ENCODE results near the gene STH. TPM values are rescaled to one million over a fixed set of nuclear protein-coding genes. Genes with fewer than 3 reads are reported as not detected.

Gene STH, protein sequence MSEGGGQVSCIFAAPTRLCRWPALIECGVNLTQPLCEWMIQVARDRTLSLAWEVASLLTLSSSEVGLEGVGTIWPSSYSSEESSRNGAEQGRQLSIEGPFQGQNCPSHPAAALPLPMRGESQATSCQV
- total RNA-seq (not detected), polyA plus RNA-seq (not detected)
- long read RNA-seq, donor 1 = 0 reads
- long read RNA-seq, donor 2 = 0 reads

- WGBS, 2 donors = 81 to 82% methylated on average over 8 of the region's 8 CpGs
- DNase-seq (no peak), ATAC-seq (ENCODE audit: low FRiP score) (no peak)
- intact Hi-C loops (cut with DNase I) = no loop called here
- H3K4me1 ChIP-seq (ENCODE audit: control insufficient read depth in 1 of 2, insufficient read depth in 2 of 2, low read length in 2 of 2) = no peaks in the 10 kb centered on the region
- no peaks in the 10 kb centered on the region for H3K36me3 ChIP-seq (ENCODE audit: control insufficient read depth in 1 of 2, insufficient read depth in 2 of 2, low read length in 1 of 2)
- H3K27me3 ChIP-seq (ENCODE audit: control insufficient read depth in 1 of 2, insufficient read depth in 2 of 2, low read length in 1 of 2) = no peaks in the 10 kb centered on the region
- H3K9me3 ChIP-seq (ENCODE audit: control insufficient read depth, low read length) = no peaks in the 10 kb centered on the region
- H3K4me3 ChIP-seq (ENCODE audit: low read length in 2 of 2) = no peak within 1 kb of the TSS
- H3K27ac ChIP-seq (ENCODE audit: low read depth in 1 of 2, low read length in 2 of 2) = no peak within 1 kb of the TSS
Measured at GRCh38 chr17:45998987-45999899, at the start of gene STH. Gene STH, plus strand, starts transcription at chr17:45999250. Its CDS starts 30 bp downstream, at chr17:45999280.

GRCh38 chr17:45949755-45950320 lies 49.2 kb upstream of the STH start:
- no peak overlapping the region for H3K4me3 ChIP-seq (ENCODE audit: low read length in 2 of 2)
- intact Hi-C loops (cut with DNase I) = loop anchor here (10.0 kb wide), 1 partner anchor 55 kb away; the partner anchor contains the start of gene MAPT (in 2 of the 2)
- H3K9me3 ChIP-seq (ENCODE audit: control insufficient read depth, low read length) = no peaks in the 10 kb centered on the region
- no peaks in the 10 kb centered on the region for H3K4me1 ChIP-seq (ENCODE audit: control insufficient read depth in 1 of 2, insufficient read depth in 2 of 2, low read length in 2 of 2)
- DNase-seq = no peak
- WGBS, 2 donors = 87 to 91% methylated on average over 9 of the region's 9 CpGs
- no peak overlapping the region for H3K27ac ChIP-seq (ENCODE audit: low read depth in 1 of 2, low read length in 2 of 2)
- no peaks in the 10 kb centered on the region for H3K36me3 ChIP-seq (ENCODE audit: control insufficient read depth in 1 of 2, insufficient read depth in 2 of 2, low read length in 1 of 2)
- H3K27me3 ChIP-seq (ENCODE audit: control insufficient read depth in 1 of 2, insufficient read depth in 2 of 2, low read length in 1 of 2) = no peaks in the 10 kb centered on the region
- ATAC-seq (ENCODE audit: low FRiP score) = no peak

DNA sequence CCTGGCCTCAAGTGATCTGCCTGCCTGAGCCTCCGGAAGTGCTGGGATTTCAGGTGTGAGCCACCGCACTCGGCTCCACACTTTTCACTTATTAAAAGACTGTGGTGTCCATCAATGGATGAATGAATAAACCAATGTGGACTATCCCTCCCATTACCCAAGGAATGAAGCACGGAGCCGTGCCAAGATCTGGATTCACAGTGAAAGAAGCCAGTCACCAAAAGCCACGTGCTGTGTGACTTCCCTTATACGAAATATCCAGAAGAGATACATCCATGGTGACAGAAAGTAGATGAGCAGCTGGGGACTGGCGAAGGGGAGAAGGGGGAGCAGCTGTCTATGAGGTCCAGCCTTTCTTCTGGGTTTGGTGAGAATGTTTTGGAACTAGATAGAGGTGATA lies 48.2 kb upstream of the STH start:
- Histone ChIP-seq H3K27me3 (ENCODE audit: control insufficient read depth in 1 of 2, insufficient read depth in 2 of 2, low read length in 1 of 2) (no peaks in the 10 kb centered on the region), H3K27ac (ENCODE audit: low read depth in 1 of 2, low read length in 2 of 2) (no peak overlapping the region), H3K9me3 (ENCODE audit: control insufficient read depth, low read length) (no peaks in the 10 kb centered on the region), H3K36me3 (ENCODE audit: control insufficient read depth in 1 of 2, insufficient read depth in 2 of 2, low read length in 1 of 2) (no peaks in the 10 kb centered on the region), H3K4me3 (ENCODE audit: low read length in 2 of 2) (no peak overlapping the region), H3K4me1 (ENCODE audit: control insufficient read depth in 1 of 2, insufficient read depth in 2 of 2, low read length in 2 of 2) (no peaks in the 10 kb centered on the region)
- DNase-seq = no peak
- intact Hi-C loops (cut with DNase I) = no loop called here
- ATAC-seq (ENCODE audit: low FRiP score) = no peak
- 81 to 85% methylated on average over 8 of the region's 8 CpGs for WGBS, 2 donors

DNA sequence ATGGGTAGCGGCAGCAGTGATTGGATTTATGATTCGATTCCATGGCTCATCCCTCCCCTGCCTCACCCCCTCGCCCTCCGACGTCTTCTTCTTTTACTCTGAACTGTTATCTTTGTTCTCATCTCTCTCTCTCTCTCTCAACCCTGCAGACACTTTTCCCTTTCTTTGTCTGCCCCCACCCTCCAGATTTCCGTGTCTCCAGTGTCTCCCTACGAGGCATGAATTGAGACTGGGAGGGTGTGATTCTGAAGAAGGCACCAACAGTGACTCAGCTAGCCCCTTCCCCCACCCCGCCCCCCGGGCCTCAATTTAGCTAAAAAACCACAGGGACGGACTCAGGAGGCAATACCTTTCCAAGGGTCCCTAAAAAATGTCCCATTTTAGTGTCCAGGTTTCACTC lies 47.6 kb upstream of the STH start:
- H3K9me3 ChIP-seq (ENCODE audit: control insufficient read depth, low read length) = no peaks in the 10 kb centered on the region
- 80 to 82% methylated on average over 10 of the region's 10 CpGs for WGBS, 2 donors
- H3K27ac ChIP-seq (ENCODE audit: low read depth in 1 of 2, low read length in 2 of 2) = no peak overlapping the region
- H3K36me3 ChIP-seq (ENCODE audit: control insufficient read depth in 1 of 2, insufficient read depth in 2 of 2, low read length in 1 of 2) = no peaks in the 10 kb centered on the region
- H3K27me3 ChIP-seq (ENCODE audit: control insufficient read depth in 1 of 2, insufficient read depth in 2 of 2, low read length in 1 of 2) = no peaks in the 10 kb centered on the region
- H3K4me1 ChIP-seq (ENCODE audit: control insufficient read depth in 1 of 2, insufficient read depth in 2 of 2, low read length in 2 of 2) = no peaks in the 10 kb centered on the region
- ATAC-seq (ENCODE audit: low FRiP score) (no peak), DNase-seq (no peak)
- no peak overlapping the region for H3K4me3 ChIP-seq (ENCODE audit: low read length in 2 of 2)
- intact Hi-C loops (cut with DNase I) = no loop called here

DNA sequence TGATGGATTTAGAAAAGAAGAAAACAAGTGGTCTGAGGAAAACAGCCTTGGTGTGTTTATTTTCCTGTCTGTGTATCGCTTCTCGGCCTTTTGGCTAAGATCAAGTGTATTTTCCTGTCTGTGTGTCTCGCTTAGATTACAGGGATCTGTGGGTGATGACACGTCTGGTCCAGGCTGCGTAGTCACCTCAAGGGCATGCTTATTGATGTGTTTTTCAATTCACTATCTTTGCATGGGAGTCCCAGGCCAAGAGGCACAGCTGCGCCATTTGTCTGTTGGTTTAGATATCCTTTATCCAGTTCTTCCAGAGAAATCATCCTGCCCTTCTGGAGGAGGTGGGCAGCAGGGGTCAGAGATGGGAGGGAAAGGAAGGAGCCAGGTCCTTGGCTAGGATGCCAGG lies 47.1 kb upstream of the STH start:
- Histone ChIP-seq H3K27me3 (ENCODE audit: control insufficient read depth in 1 of 2, insufficient read depth in 2 of 2, low read length in 1 of 2) (no peaks in the 10 kb centered on the region), H3K36me3 (ENCODE audit: control insufficient read depth in 1 of 2, insufficient read depth in 2 of 2, low read length in 1 of 2) (no peaks in the 10 kb centered on the region), H3K4me3 (ENCODE audit: low read length in 2 of 2) (no peak overlapping the region), H3K4me1 (ENCODE audit: control insufficient read depth in 1 of 2, insufficient read depth in 2 of 2, low read length in 2 of 2) (no peaks in the 10 kb centered on the region), H3K9me3 (ENCODE audit: control insufficient read depth, low read length) (no peaks in the 10 kb centered on the region), H3K27ac (ENCODE audit: low read depth in 1 of 2, low read length in 2 of 2) (no peak overlapping the region)
- 92 to 93% methylated on average over 6 of the region's 6 CpGs for WGBS, 2 donors
- DNase-seq (no peak), ATAC-seq (ENCODE audit: low FRiP score) (no peak)
- intact Hi-C loops (cut with DNase I) = no loop called here

DNA sequence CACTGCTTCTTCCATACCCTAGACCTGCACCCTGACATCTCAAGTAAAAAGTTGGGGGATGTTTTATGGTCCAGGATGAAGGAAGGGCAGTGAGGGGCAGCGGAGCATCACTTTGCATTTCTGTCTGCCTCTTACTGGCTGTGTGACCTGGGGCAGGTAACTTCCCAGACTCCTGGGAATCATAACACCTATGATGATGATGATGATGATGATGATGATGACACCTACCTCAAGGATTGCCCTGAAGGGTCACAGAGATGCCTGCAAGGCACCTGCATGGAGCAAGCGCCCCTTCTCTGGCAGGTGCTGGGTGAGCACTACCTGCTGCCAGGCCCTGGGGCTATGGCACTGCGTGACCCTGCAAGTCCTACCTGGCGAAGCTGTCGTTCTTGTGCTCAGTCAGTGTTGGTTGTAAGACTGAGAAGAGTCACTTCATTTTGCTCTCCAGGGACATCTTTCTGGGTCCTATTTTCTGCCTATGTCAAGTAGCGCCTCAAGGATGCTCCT lies 46.2 kb upstream of the STH start:
- no peak overlapping the region for H3K27ac ChIP-seq (ENCODE audit: low read depth in 1 of 2, low read length in 2 of 2)
- H3K9me3 ChIP-seq (ENCODE audit: control insufficient read depth, low read length) = no peaks in the 10 kb centered on the region
- intact Hi-C loops (cut with DNase I) = no loop called here
- H3K4me3 ChIP-seq (ENCODE audit: low read length in 2 of 2) = no peak overlapping the region
- ATAC-seq (ENCODE audit: low FRiP score) = no peak
- no peaks in the 10 kb centered on the region for H3K36me3 ChIP-seq (ENCODE audit: control insufficient read depth in 1 of 2, insufficient read depth in 2 of 2, low read length in 1 of 2)
- no peaks in the 10 kb centered on the region for H3K4me1 ChIP-seq (ENCODE audit: control insufficient read depth in 1 of 2, insufficient read depth in 2 of 2, low read length in 2 of 2)
- DNase-seq = peak in 1 of 2 donors; percentile 64
- H3K27me3 ChIP-seq (ENCODE audit: control insufficient read depth in 1 of 2, insufficient read depth in 2 of 2, low read length in 1 of 2) = no peaks in the 10 kb centered on the region
- 97 to 99% methylated on average over 6 of the region's 6 CpGs for WGBS, 2 donors

DNA sequence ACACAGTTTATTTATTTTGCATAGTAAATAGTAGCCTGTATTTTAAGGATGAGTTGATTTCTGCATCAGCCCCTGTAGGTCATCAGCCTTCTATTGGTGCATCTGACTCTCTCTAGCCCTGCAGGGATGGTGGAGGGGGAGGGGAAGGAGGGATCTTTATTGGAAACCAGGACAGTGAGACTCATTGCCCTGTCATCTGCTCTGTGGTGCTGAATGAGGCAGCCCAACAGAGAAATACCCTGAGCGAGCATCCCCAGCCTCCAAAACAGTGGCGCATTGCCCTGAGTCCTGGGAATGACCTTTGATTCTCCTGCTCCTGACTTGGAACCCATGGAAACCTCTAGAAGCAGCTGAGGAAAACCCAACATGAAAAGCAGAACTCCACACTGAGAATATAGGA lies 45.5 kb upstream of the STH start:
- no peak overlapping the region for H3K4me3 ChIP-seq (ENCODE audit: low read length in 2 of 2)
- no peak overlapping the region for H3K27ac ChIP-seq (ENCODE audit: low read depth in 1 of 2, low read length in 2 of 2)
- intact Hi-C loops (cut with DNase I) = no loop called here
- DNase-seq = peak in 1 of 2 donors; percentile 17
- ATAC-seq (ENCODE audit: low FRiP score) = no peak
- H3K36me3 ChIP-seq (ENCODE audit: control insufficient read depth in 1 of 2, insufficient read depth in 2 of 2, low read length in 1 of 2) = no peaks in the 10 kb centered on the region
- 74 to 78% methylated on average over 2 of the region's 2 CpGs for WGBS, 2 donors
- H3K9me3 ChIP-seq (ENCODE audit: control insufficient read depth, low read length) = no peaks in the 10 kb centered on the region
- H3K4me1 ChIP-seq (ENCODE audit: control insufficient read depth in 1 of 2, insufficient read depth in 2 of 2, low read length in 2 of 2) = no peaks in the 10 kb centered on the region
- no peaks in the 10 kb centered on the region for H3K27me3 ChIP-seq (ENCODE audit: control insufficient read depth in 1 of 2, insufficient read depth in 2 of 2, low read length in 1 of 2)

- DNase-seq (peak in 1 of 2 donors; percentile 2), ATAC-seq (ENCODE audit: low FRiP score) (no peak)
- no peaks in the 10 kb centered on the region for H3K9me3 ChIP-seq (ENCODE audit: control insufficient read depth, low read length)
- H3K4me3 ChIP-seq (ENCODE audit: low read length in 2 of 2) = no peak overlapping the region
- no peaks in the 10 kb centered on the region for H3K4me1 ChIP-seq (ENCODE audit: control insufficient read depth in 1 of 2, insufficient read depth in 2 of 2, low read length in 2 of 2)
- H3K27me3 ChIP-seq (ENCODE audit: control insufficient read depth in 1 of 2, insufficient read depth in 2 of 2, low read length in 1 of 2) = no peaks in the 10 kb centered on the region
- H3K36me3 ChIP-seq (ENCODE audit: control insufficient read depth in 1 of 2, insufficient read depth in 2 of 2, low read length in 1 of 2) = no peaks in the 10 kb centered on the region
- 80 to 83% methylated on average over 11 of the region's 11 CpGs for WGBS, 2 donors
- intact Hi-C loops (cut with DNase I) = no loop called here
- no peak overlapping the region for H3K27ac ChIP-seq (ENCODE audit: low read depth in 1 of 2, low read length in 2 of 2)
Measured at GRCh38 chr17:45954914-45955313, 44.1 kb upstream of the STH start.

Measured in aorta (tissue), 5 donors.